Thyroid gland (tissue), 4 donors: ENCODE results near the gene CAMK1.

Experiments
- POLR2A ChIP-seq, 2 donors: fragments of 450-650 bp; IDR thresholded peaks; one replicate each; pipeline ENCODE4 v1.6.1; 2017; ENCODE audit warnings: antibody characterized with exemption in 2 of 2, mild to moderate bottlenecking in 2 of 2, moderate library complexity in 1 of 2
- TF ChIP-seq, protein P1 (sequence below), 6 experiments: fragments of 200-600 bp in 3 of 6; fragments of 450-650 bp in 3 of 6; sonication (generic) in 3 of 6; IDR thresholded peaks; one replicate each; pipeline ENCODE4 v1.5.1; 2016 to 2019; ENCODE audit warnings: antibody characterized with exemption in 6 of 6, mild to moderate bottlenecking in 2 of 6, inconsistent platforms in 1 of 6, moderate library complexity in 1 of 6

DNA sequence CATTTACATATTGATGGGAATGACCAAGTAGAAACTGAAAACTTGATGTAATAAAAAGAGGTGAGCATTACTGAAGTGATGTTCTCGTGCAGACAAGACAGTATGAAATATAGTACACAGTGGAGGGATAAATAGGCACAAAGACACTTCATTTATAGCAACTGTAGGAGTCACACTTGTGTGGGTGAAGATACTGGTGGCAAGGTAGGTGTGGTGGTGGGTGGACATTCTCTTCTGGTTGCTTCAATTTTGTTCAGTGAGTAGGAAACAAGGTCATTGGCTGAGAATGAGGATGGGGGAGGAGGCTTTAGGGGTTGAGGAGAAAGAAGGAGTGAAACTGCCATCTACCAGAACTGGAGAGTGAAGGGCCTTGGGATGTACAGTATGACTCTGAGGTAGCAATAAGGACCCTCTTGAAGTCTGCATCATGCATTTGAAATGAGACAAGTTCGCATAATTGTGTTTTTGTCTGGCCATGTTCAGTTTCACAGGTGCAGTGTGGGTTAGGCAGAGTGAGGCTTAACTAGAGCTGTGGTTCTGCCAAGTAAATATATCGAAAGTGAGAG lies 59.5 kb downstream of the CAMK1 start:
- TF ChIP-seq, protein P1, sequence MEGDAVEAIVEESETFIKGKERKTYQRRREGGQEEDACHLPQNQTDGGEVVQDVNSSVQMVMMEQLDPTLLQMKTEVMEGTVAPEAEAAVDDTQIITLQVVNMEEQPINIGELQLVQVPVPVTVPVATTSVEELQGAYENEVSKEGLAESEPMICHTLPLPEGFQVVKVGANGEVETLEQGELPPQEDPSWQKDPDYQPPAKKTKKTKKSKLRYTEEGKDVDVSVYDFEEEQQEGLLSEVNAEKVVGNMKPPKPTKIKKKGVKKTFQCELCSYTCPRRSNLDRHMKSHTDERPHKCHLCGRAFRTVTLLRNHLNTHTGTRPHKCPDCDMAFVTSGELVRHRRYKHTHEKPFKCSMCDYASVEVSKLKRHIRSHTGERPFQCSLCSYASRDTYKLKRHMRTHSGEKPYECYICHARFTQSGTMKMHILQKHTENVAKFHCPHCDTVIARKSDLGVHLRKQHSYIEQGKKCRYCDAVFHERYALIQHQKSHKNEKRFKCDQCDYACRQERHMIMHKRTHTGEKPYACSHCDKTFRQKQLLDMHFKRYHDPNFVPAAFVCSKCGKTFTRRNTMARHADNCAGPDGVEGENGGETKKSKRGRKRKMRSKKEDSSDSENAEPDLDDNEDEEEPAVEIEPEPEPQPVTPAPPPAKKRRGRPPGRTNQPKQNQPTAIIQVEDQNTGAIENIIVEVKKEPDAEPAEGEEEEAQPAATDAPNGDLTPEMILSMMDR (IDR thresholded peaks at IDR 0.05), result no peak
- no peak for TF ChIP-seq POLR2A (IDR thresholded peaks at IDR 0.05)
